Keratinocyte (primary cell): ENCODE data around the gene LLGL1. TPM values are rescaled to one million over a fixed set of nuclear protein-coding genes. Genes with fewer than 3 reads are reported as not detected.

Source experiments
- DNase-seq: peaks from one replicate; pipeline ENCODE4 v3.0.0-alpha.2; 2011; ENCODE audit warnings: low read depth, missing footprints, low spot score
- FAIRE-seq: peaks from 2 replicates; lab custom pipeline; 2011; peaks lifted over from hg19 to GRCh38; lab: Jason Lieb, UNC
- H2AFZ ChIP-seq: 2 replicates; pipeline ENCODE4 v1.6.0; 2012; ENCODE audit warnings: low read length, control low read depth, inconsistent platforms; ENCODE audit not compliant: control insufficient read depth
- H3K27ac ChIP-seq: 2 replicates; pipeline ENCODE4 v1.5.1; 2011; ENCODE audit warnings: low read length; ENCODE audit not compliant: control insufficient read depth, insufficient read depth
- H3K27me3 ChIP-seq: 3 replicates; pipeline ENCODE4 v1.6.0; 2011; ENCODE audit warnings: low read length; ENCODE audit not compliant: control insufficient read depth, insufficient read depth; ENCODE audit errors: extremely low read depth
- H3K36me3 ChIP-seq, 2 experiments: 2 replicates in 1 of 2; 3 replicates in 1 of 2; pipeline ENCODE4 v1.5.1; 2011; ENCODE audit warnings: low read length in 2 of 2, mild to moderate bottlenecking in 1 of 2; ENCODE audit not compliant: control insufficient read depth in 2 of 2, insufficient read depth in 2 of 2; ENCODE audit errors: extremely low read depth in 1 of 2
- H3K4me1 ChIP-seq: 3 replicates; pipeline ENCODE4 v1.5.1; 2011; ENCODE audit warnings: low read length; ENCODE audit not compliant: control insufficient read depth, insufficient read depth; ENCODE audit errors: extremely low read depth
- H3K4me2 ChIP-seq: 3 replicates; pipeline ENCODE4 v1.6.0; 2011; ENCODE audit warnings: low read depth, low read length; ENCODE audit not compliant: control insufficient read depth, insufficient read depth; ENCODE audit errors: extremely low read depth
- H3K4me3 ChIP-seq, 3 experiments: fragments of 200-600 bp in 1 of 3; sonication (generic) in 1 of 3; 2 replicates in 2 of 3; 3 replicates in 1 of 3; pipeline ENCODE4 v1.5.1; 2011 to 2016; ENCODE audit warnings: low read length in 3 of 3, mild to moderate bottlenecking in 3 of 3, control low read depth in 2 of 3, inconsistent platforms in 1 of 3, low read depth in 1 of 3, mixed read lengths in 1 of 3, mixed run types in 1 of 3, moderate library complexity in 1 of 3; ENCODE audit not compliant: control insufficient read depth in 2 of 3, insufficient read depth in 2 of 3; ENCODE audit errors: extremely low read depth in 1 of 3
- H3K79me2 ChIP-seq: 2 replicates; pipeline ENCODE4 v1.6.0; 2012; ENCODE audit warnings: low read length; ENCODE audit not compliant: control insufficient read depth, insufficient read depth
- H3K9ac ChIP-seq: 3 replicates; pipeline ENCODE4 v1.6.0; 2011; ENCODE audit warnings: low read length; ENCODE audit not compliant: control insufficient read depth, insufficient read depth; ENCODE audit errors: extremely low read depth
- H3K9me1 ChIP-seq: 3 replicates; pipeline ENCODE4 v1.6.0; 2011; ENCODE audit warnings: low read length; ENCODE audit not compliant: control insufficient read depth, insufficient read depth; ENCODE audit errors: extremely low read depth
- H3K9me3 ChIP-seq: 2 replicates; pipeline ENCODE4 v1.5.1; 2012; ENCODE audit warnings: low read depth, low read length; ENCODE audit not compliant: control insufficient read depth
- H4K20me1 ChIP-seq: 3 replicates; pipeline ENCODE4 v1.6.0; 2011; ENCODE audit warnings: low read length; ENCODE audit not compliant: control insufficient read depth, insufficient read depth; ENCODE audit errors: extremely low read depth
- CTCF ChIP-seq, 3 experiments: IDR thresholded peaks in 1 of 3; conservative IDR thresholded peaks in 1 of 3; optimal IDR thresholded peaks in 1 of 3; 2 replicates in 2 of 3; 3 replicates in 1 of 3; pipeline versions ENCODE3 to v1.5.1; 2011; ENCODE audit warnings: low read length in 3 of 3, mild to moderate bottlenecking in 3 of 3, moderate library complexity in 2 of 3, control low read depth in 1 of 3, inconsistent platforms in 1 of 3; ENCODE audit not compliant: insufficient read depth in 2 of 3; ENCODE audit errors: extremely low read depth in 1 of 3
- EZH2 ChIP-seq: IDR thresholded peaks from one replicate; pipeline ENCODE4 v1.6.1; 2012; ENCODE audit warnings: inconsistent platforms, mild to moderate bottlenecking, low read length, moderate library complexity
- dilution Hi-C: fragments of 300-500 bp; cut with MboI; formaldehyde crosslinking; loops from one replicate; pipeline ENCODE4 v1.7.0; 2020; ENCODE audit warnings: low sequenced_read_pairs; ENCODE audit not compliant: extremely low pct_ligation_motif_present
- polyA plus RNA-seq, 5 experiments: library from polyadenylated mRNA; depleted of rRNA in 3 of 5; stranded (reverse) in 3 of 5; stranded (forward) in 1 of 5; unstranded in 1 of 5; fragments of >200 nt; gene quantifications; 1 replicate in 1 of 5; 2 replicates in 3 of 5; 3 replicates in 1 of 5; pipeline versions ENCODE4 v1.2.1 to v1.2.3, GENCODE V29; 2011 to 2012; ENCODE audit warnings: missing spikeins in 2 of 5, low read depth in 1 of 5, low replicate concordance in 1 of 5

LLGL1 gene
- polyA plus RNA-seq, 1 donor (not counting 4 experiments of a cell fraction or from before 2014, with no cell fraction given): 13.8 TPM

- no peaks in the 10 kb centered on the region for H3K27me3 ChIP-seq
- H3K36me3 ChIP-seq: no peaks in the 10 kb centered on the region
- no peak overlapping the region for H3K4me2 ChIP-seq
- H3K4me1 ChIP-seq: no peaks in the 10 kb centered on the region
- H3K9ac ChIP-seq: no peak overlapping the region
- no peaks in the 10 kb centered on the region for H3K9me3 ChIP-seq
- DNase-seq: peak; percentile 15
- FAIRE-seq: peak; percentile 51
- H3K4me3 ChIP-seq: no peak overlapping the region
- H3K79me2 ChIP-seq: no peaks in the 10 kb centered on the region
- H3K9me1 ChIP-seq: no peaks in the 10 kb centered on the region
- no peak overlapping the region for H3K27ac ChIP-seq
- peak; percentile 96 to 98 (median 98) for TF ChIP-seq CTCF (optimal IDR thresholded peaks at IDR 0.05 in 1 of 3, IDR thresholded peaks at IDR 0.05 in 1 of 3, conservative IDR thresholded peaks at IDR 0.05 in 1 of 3; ENCODE audit: extremely low read depth in 1 of 3, insufficient read depth in 2 of 3, low read length in 3 of 3)
- TF ChIP-seq EZH2: no peak
- H4K20me1 ChIP-seq: no peaks in the 10 kb centered on the region
- dilution Hi-C loops: no loop called here
- H2AFZ ChIP-seq: no peak overlapping the region
Measured at GRCh38 chr17:18217412-18218015, 7.9 kb upstream of the LLGL1 start.

GRCh38 chr17:18218756-18219415 is 6.5 kb upstream of the LLGL1 start:
- DNase-seq (no peak), FAIRE-seq (no peak)
- Histone ChIP-seq H3K9me1 (no peaks in the 10 kb centered on the region), H3K9me3 (no peaks in the 10 kb centered on the region), H3K27me3 (no peaks in the 10 kb centered on the region), H3K4me1 (no peaks in the 10 kb centered on the region), H3K36me3 (no peaks in the 10 kb centered on the region), H3K4me3 (no peak overlapping the region), H3K4me2 (no peak overlapping the region), H4K20me1 (no peaks in the 10 kb centered on the region), H3K9ac (no peak overlapping the region), H3K79me2 (no peaks in the 10 kb centered on the region), H2AFZ (no peak overlapping the region), H3K27ac (no peak overlapping the region)
- dilution Hi-C loops: no loop called here
- no peak for TF ChIP-seq CTCF (optimal IDR thresholded peaks at IDR 0.05 in 1 of 3, IDR thresholded peaks at IDR 0.05 in 1 of 3, conservative IDR thresholded peaks at IDR 0.05 in 1 of 3; ENCODE audit: extremely low read depth in 1 of 3, insufficient read depth in 2 of 3, low read length in 3 of 3)
- TF ChIP-seq EZH2: no peak
